ENCODE measurements around the gene TRMT2A.

The TRMT2A gene

GRCh38 chr22:20116376-20116950 is 563 bp downstream of the TRMT2A start:
- no peak for DNase-seq (ENCODE audit: low read depth)

- no peak for DNase-seq (ENCODE audit: low read depth)
These were observed 1.2 kb downstream of the TRMT2A start, which contains the start of gene RANBP1 for GRCh38 chr22:20115691-20116375. RANBP1 (plus strand) TSS chr22:20116104; CDS start chr22:20116185, 81 bp downstream.

GRCh38 chr22:20114506-20115475 is 2.2 kb downstream of the TRMT2A start:
- DNase-seq (ENCODE audit: low read depth): no peak

- no peak for DNase-seq (ENCODE audit: low read depth)
These were observed 3.3 kb downstream of the TRMT2A start for GRCh38 chr22:20113551-20114310.

GRCh38 chr22:20112623-20113511 is 4.2 kb downstream of the TRMT2A start:
- DNase-seq (ENCODE audit: low read depth): no peak

- no peak for DNase-seq (ENCODE audit: low read depth)
These were observed 5.1 kb downstream of the TRMT2A start for GRCh38 chr22:20111689-20112622.

GRCh38 chr22:20111045-20111688 is 5.9 kb downstream of the TRMT2A start:
- no peak for DNase-seq (ENCODE audit: low read depth)

- no peak for DNase-seq (ENCODE audit: low read depth)
These were observed 6.6 kb downstream of the TRMT2A start for GRCh38 chr22:20110359-20110985.

- no peak for DNase-seq (ENCODE audit: low read depth)
These were observed 7.3 kb downstream of the TRMT2A start for GRCh38 chr22:20109411-20110358.

GRCh38 chr22:20108757-20109230 is 8.2 kb downstream of the TRMT2A start:
- DNase-seq (ENCODE audit: low read depth): no peak

GRCh38 chr22:20107951-20108756 is 8.9 kb downstream of the TRMT2A start:
- no peak for DNase-seq (ENCODE audit: low read depth)

- DNase-seq (ENCODE audit: low read depth): no peak
These were observed 9.5 kb downstream of the TRMT2A start for GRCh38 chr22:20107471-20107901.

- no peak for DNase-seq (ENCODE audit: low read depth)
These were observed 10.2 kb downstream of the TRMT2A start for GRCh38 chr22:20106849-20107237.

GRCh38 chr22:20106205-20106848 is 10.7 kb downstream of the TRMT2A start:
- DNase-seq (ENCODE audit: low read depth): no peak

GRCh38 chr22:20105456-20106204 is 11.4 kb downstream of the TRMT2A start:
- DNase-seq (ENCODE audit: low read depth): no peak

Data from fibroblast of the conjunctiva (primary cell).